Liver (tissue), 9 donors: Measurements from ENCODE around the gene CSNK1G3. TPM values are rescaled to one million over a fixed set of nuclear protein-coding genes. Genes with fewer than 3 reads are reported as not detected.

ENCODE experiments used
- DNase-seq: peaks from one replicate; pipeline ENCODE4 v3.0.0-alpha.2; 2017; ENCODE audit warnings: low spot score
- H3K27ac ChIP-seq, 2 donors: one replicate each; pipeline ENCODE4 v1.7.0; 2013; ENCODE audit warnings: inconsistent platforms in 2 of 2, low read length in 2 of 2, control low read depth in 1 of 2, low read depth in 1 of 2, mild to moderate bottlenecking in 1 of 2
- H3K27me3 ChIP-seq, 4 donors: one replicate each; pipeline versions ENCODE4 v1.6.1 to v1.7.0; 2013; ENCODE audit warnings: low read length in 3 of 4, inconsistent platforms in 1 of 4, mild to moderate bottlenecking in 1 of 4, moderate library complexity in 1 of 4; ENCODE audit not compliant: control insufficient read depth in 4 of 4, insufficient read depth in 4 of 4
- H3K36me3 ChIP-seq, 4 donors: one replicate each; pipeline versions ENCODE4 v1.6.1 to v1.7.0; 2013; ENCODE audit warnings: low read length in 3 of 4, mild to moderate bottlenecking in 3 of 4, low read depth in 1 of 4, moderate library complexity in 1 of 4; ENCODE audit not compliant: control insufficient read depth in 4 of 4, insufficient read depth in 3 of 4
- H3K4me1 ChIP-seq, 4 donors: one replicate each; pipeline versions ENCODE4 v1.6.1 to v1.7.0; 2013; ENCODE audit warnings: low read length in 3 of 4, mild to moderate bottlenecking in 3 of 4, moderate library complexity in 1 of 4; ENCODE audit not compliant: control insufficient read depth in 4 of 4, insufficient read depth in 4 of 4
- H3K4me3 ChIP-seq, 3 donors: one replicate each; pipeline versions ENCODE4 v1.6.1 to v1.7.0; 2013; ENCODE audit warnings: low read length in 3 of 3, control low read depth in 1 of 3, low read depth in 1 of 3, mild to moderate bottlenecking in 1 of 3
- H3K9ac ChIP-seq, 2 donors: one replicate each; pipeline ENCODE4 v1.7.0; 2013; ENCODE audit warnings: low read length in 2 of 2, mild to moderate bottlenecking in 2 of 2, moderate library complexity in 2 of 2, control low read depth in 1 of 2, low read depth in 1 of 2
- H3K9me3 ChIP-seq, 4 donors: one replicate each; pipeline versions ENCODE4 v1.6.1 to v1.7.0; 2013; ENCODE audit warnings: low read length in 3 of 4; ENCODE audit not compliant: control insufficient read depth in 4 of 4
- ATF3 ChIP-seq: IDR thresholded peaks from 2 replicates; pipeline ENCODE4 v1.6.1; 2016; ENCODE audit warnings: antibody characterized with exemption
- CTCF ChIP-seq: fragments of 150-350 bp; IDR thresholded peaks from 2 replicates; pipeline ENCODE4 v1.5.1; 2017; ENCODE audit warnings: improper control_type of control experiment, low read depth, low read length; ENCODE audit not compliant: missing input control
- EGR1 ChIP-seq, 2 donors: IDR thresholded peaks; 2 replicates each; pipeline ENCODE4 v1.6.1; 2016 to 2018; ENCODE audit warnings: antibody characterized with exemption in 2 of 2, low read depth in 2 of 2
- FOXA1 ChIP-seq: IDR thresholded peaks from 2 replicates; pipeline ENCODE4 v1.6.1; 2016; ENCODE audit warnings: antibody characterized with exemption
- GABPA ChIP-seq, 2 donors: IDR thresholded peaks in 1 of 2; conservative IDR thresholded peaks in 1 of 2; 2 replicates each; pipeline ENCODE4 v1.6.1; 2016; ENCODE audit warnings: antibody characterized with exemption in 2 of 2, mild to moderate bottlenecking in 1 of 2, moderate library complexity in 1 of 2
- HNF4A ChIP-seq, 2 donors: conservative IDR thresholded peaks; 2 replicates each; pipeline ENCODE4 v1.6.1; 2016; ENCODE audit warnings: antibody characterized with exemption in 2 of 2, mild to moderate bottlenecking in 2 of 2
- HNF4G ChIP-seq: IDR thresholded peaks from 2 replicates; pipeline ENCODE4 v1.6.1; 2016; ENCODE audit warnings: antibody characterized with exemption
- JUND ChIP-seq, 2 donors: IDR thresholded peaks; 2 replicates each; pipeline ENCODE4 v1.6.1; 2016; ENCODE audit warnings: antibody characterized with exemption in 2 of 2
- MAX ChIP-seq: IDR thresholded peaks from 2 replicates; pipeline ENCODE4 v1.6.1; 2016; ENCODE audit warnings: antibody characterized with exemption
- NR2F2 ChIP-seq: IDR thresholded peaks from 2 replicates; pipeline ENCODE4 v1.6.1; 2016; ENCODE audit warnings: antibody characterized with exemption
- RAD21 ChIP-seq, 2 donors: IDR thresholded peaks; 2 replicates each; pipeline ENCODE4 v1.6.1; 2016; ENCODE audit warnings: antibody characterized with exemption in 2 of 2, mild to moderate bottlenecking in 2 of 2
- REST ChIP-seq: IDR thresholded peaks from 2 replicates; pipeline ENCODE4 v1.6.1; 2016; ENCODE audit warnings: antibody characterized with exemption, mild to moderate bottlenecking
- RXRA ChIP-seq, 2 donors: IDR thresholded peaks; 2 replicates each; pipeline ENCODE4 v1.6.1; 2017 to 2018; ENCODE audit warnings: antibody characterized with exemption in 2 of 2, mild to moderate bottlenecking in 1 of 2
- YY1 ChIP-seq: IDR thresholded peaks from 2 replicates; pipeline ENCODE4 v1.6.1; 2016; ENCODE audit warnings: antibody characterized with exemption, mild to moderate bottlenecking
- ZBTB33 ChIP-seq: IDR thresholded peaks from 2 replicates; pipeline ENCODE4 v1.6.1; 2016; ENCODE audit warnings: antibody characterized with exemption
- WGBS: extraction: QIAGEN DNeasy Blood & Tissue Kit; methylation state at CpG from one replicate; pipeline ENCODE4 v1.1.7; 2013; 5-methylcytosine and 5-hydroxymethylcytosine counted together
- polyA plus RNA-seq, 2 donors: library from polyadenylated mRNA; stranded (reverse) in 1 of 2; unstranded in 1 of 2; fragments of 200-250 nt in 1 of 2; fragments of >200 nt in 1 of 2; fragmentation: Nextera tagmentation in 1 of 2; extraction: Ambion mirVana in 1 of 2; gene quantifications; one replicate each; pipeline versions ENCODE4 v1.2.1 to v1.2.3, GENCODE V29; 2013 to 2015
- total RNA-seq, 2 donors: library from RNA; depleted of rRNA; stranded (reverse); fragments of >200 nt; gene quantifications; one replicate each; pipeline ENCODE4 v1.2.3, GENCODE V29; 2014
- donor health status: healthy.
- donor health status: healthy.
- donor health status: healthy.
- donor health status: healthy.
- donor health status: healthy.

CSNK1G3 gene
- total and polyA plus RNA-seq, 4 donors: 6.8 to 28.9 (median 15.4) TPM

- TF ChIP-seq REST (no peak), MAX (no peak), ATF3 (no peak), GABPA (IDR thresholded peaks at IDR 0.05 in 1 of 2, conservative IDR thresholded peaks at IDR 0.05 in 1 of 2) (no peak), HNF4A (conservative IDR thresholded peaks at IDR 0.05) (no peak), RAD21 (IDR thresholded peaks at IDR 0.05) (no peak), YY1 (no peak), EGR1 (IDR thresholded peaks at IDR 0.05; ENCODE audit: low read depth in 2 of 2) (no peak), HNF4G (no peak), FOXA1 (no peak), RXRA (IDR thresholded peaks at IDR 0.05) (no peak)
These were observed 15.1 kb upstream of the CSNK1G3 start (continued) for GRCh38 chr5:123496892-123497291.

- no peak overlapping the region for H3K9ac ChIP-seq
- no peaks in the 10 kb centered on the region for H3K27me3 ChIP-seq
- H3K4me3 ChIP-seq: no peak overlapping the region
- no peaks in the 10 kb centered on the region for H3K36me3 ChIP-seq
- H3K4me1 ChIP-seq: peaks cover 0 to 7% (median 5%) of the 10 kb centered on the region in 4 donors
- no peak for DNase-seq
- H3K9me3 ChIP-seq: no peaks in the 10 kb centered on the region
- H3K27ac ChIP-seq: no peak overlapping the region
- 93% methylated on average over 4 of the region's 4 CpGs for WGBS
- TF ChIP-seq MAX: no peak
- no peak for TF ChIP-seq GABPA (IDR thresholded peaks at IDR 0.05 in 1 of 2, conservative IDR thresholded peaks at IDR 0.05 in 1 of 2)
- TF ChIP-seq ZBTB33: no peak
- no peak for TF ChIP-seq HNF4A (conservative IDR thresholded peaks at IDR 0.05)
- no peak for TF ChIP-seq CTCF
- no peak for TF ChIP-seq JUND (IDR thresholded peaks at IDR 0.05)
- no peak for TF ChIP-seq HNF4G
- no peak for TF ChIP-seq NR2F2
These were observed 11.5 kb upstream of the CSNK1G3 start for GRCh38 chr5:123500471-123500870.
